HG03045 (cell line): Measurements from ENCODE around the gene FSCN2.
"Not testable (repeated sequence)": the region's sequence is repeated elsewhere in the genome, so short reads cannot be mapped to it uniquely, and the experiment has no call there.

Experiments
- ATAC-seq: cut with Tn5 transposase; IDR thresholded peaks from one replicate; pipeline ENCODE4 v1.9.1; 2021; ENCODE audit warnings: mild to moderate bottlenecking, moderate library complexity; ENCODE audit not compliant: unreplicated experiment

Gene FSCN2

DNA sequence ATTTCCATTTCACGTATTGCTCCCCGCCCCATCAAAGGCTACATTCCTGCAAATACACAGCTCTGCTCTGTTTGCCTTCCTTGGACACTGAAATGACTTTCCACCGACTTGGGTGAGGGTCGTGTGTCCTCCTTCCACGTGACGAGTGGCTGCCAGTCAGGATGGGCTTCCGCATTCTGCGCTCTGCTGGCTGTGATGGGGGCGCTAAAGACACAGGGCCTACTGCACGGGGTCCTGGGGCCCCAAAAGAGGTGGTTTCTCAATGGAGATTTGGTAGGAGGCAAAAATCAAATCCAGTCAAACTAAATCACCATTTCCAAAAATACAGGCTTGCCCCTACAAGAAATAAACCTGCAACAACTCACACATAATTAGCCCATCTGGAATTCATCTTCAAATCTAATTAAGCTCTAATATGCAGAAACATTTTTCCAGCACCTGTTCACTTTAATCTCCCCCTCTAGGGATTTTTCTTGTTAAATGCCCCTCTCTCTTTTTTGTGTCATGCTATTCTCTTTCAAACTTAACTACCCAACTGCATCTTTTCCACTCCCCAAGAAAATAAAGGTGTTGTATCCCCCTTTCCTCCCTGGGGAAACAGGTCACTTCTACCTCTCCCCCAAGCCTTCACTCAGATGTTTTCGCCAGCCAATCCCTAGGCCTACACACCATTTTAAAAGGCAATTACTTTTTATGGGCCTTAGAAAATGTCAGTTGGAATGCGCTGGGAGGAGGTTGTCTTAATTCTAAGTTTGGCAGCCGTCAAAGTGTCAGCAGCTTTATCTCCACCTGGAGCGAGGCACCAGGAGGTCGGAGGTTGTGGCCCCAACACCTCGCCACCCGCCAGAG is 45.8 kb downstream of the FSCN2 start:
- no peak for ATAC-seq

DNA sequence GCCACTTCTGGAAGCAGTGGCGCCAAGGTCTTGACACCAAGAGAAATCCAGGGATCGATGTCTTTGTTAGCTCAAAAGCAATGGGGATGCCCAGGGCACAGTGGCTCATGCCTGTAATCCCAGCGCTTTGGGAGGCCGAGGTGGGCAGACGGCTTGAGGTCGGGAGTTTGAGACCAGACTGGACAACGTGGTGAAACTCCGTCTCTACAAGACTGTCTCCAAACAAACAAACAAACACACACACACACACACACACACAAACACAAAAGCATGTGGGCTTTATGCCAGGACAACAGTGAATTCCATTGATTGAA is 46.4 kb downstream of the FSCN2 start:
- ATAC-seq: no peak

DNA sequence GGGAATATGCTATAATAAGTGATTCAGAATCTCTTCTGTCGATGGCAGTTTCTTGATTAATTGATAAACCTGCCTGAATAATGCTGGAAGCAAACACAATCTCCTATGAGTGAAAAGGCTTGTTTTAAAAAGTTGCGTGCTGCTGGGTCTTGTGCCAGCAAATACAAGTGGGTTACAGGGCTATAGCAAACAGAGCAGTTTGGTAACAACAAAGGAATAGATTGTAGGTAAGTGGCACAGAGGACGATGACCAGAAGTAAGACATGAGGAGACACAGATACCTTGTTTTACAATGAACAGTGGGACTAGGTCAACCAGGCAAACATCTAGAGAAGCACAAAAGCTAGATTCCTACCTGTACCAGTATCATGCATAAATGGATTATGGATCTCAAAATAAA is 47.7 kb downstream of the FSCN2 start:
- ATAC-seq: no peak

DNA sequence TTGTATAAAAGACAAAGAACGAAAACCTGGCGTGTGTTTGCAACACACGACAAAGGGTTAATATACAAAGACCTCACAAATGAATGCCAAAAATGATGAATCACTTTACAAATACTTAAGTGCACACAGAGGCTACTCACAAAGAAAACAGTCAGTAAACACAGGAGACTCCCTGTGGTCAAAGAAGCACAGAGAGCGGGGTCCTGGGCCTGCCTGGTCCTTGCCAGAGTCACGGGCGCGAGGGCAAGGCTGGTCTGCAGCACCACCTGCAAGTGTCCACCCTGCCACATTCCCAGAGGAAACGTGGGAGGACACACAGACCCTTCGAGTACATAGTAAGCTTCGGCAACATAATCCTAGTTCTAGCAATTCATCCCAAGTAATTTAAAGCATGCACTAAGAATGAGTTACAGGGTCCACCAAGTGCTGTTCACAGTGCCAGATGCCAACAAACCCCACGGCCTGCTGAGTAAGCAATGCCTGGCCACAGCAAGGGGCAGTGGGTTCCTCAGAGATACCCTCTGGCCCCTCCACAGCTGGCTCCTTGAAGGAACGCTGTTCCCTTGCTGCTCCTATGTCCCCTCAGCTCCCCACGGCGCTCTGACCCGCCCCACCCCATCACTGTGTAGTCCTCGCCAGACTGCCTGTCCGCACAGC is 48.6 kb downstream of the FSCN2 start:
- ATAC-seq: no peak

DNA sequence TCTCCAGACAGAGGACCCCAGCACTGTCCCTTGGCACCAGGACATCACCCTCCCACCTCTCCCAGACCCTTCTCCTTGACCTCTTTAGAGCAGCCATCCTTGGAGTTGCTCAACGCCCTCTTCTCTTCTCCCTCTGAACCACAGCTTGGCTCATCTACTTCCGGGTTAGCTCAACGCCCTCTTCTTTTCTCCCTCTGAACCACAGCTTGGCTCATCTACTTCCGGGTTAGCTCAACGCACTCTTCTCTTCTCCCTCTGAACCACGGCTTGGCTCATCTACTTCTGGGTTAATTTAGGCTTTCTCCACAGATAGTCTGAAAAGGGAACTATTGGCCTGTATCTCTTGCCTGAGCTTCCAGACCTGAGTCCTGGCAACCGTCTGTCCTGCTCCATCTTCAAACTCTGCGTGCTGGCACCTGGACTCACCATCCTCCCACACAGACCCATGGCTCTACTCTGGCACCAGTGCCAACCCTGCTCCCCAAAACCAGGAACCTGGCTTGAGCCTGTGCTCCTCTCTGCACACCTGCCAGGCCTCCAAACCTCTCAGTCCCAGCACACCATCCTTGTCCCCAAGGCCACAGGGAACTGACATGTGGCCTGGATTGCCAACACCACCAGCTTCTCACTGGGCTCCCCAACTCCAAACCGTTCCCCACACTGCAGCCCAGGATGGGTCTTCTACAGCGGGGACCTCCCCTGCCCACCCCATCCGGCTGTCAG is 49.3 kb downstream of the FSCN2 start:
- ATAC-seq: no peak

DNA sequence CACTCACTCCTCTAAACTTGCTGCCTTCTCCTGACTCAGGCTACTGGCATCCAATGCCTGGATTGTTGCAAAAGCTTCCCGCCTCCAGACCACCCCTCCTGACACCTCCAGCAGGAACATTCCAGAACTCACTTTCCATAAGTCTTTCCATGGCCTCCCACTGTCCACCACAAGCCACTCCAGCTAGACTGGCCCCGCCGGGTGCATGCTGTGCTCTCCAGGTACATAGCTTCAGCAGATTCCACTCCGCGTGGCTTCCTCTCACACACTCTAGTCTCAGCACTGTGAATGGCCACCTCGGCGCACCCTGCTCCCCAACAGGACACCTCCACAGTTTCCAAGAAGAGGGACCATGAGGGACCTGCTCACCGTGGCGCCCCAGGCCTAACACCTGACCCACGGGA is 49.9 kb downstream of the FSCN2 start:
- no peak for ATAC-seq

DNA sequence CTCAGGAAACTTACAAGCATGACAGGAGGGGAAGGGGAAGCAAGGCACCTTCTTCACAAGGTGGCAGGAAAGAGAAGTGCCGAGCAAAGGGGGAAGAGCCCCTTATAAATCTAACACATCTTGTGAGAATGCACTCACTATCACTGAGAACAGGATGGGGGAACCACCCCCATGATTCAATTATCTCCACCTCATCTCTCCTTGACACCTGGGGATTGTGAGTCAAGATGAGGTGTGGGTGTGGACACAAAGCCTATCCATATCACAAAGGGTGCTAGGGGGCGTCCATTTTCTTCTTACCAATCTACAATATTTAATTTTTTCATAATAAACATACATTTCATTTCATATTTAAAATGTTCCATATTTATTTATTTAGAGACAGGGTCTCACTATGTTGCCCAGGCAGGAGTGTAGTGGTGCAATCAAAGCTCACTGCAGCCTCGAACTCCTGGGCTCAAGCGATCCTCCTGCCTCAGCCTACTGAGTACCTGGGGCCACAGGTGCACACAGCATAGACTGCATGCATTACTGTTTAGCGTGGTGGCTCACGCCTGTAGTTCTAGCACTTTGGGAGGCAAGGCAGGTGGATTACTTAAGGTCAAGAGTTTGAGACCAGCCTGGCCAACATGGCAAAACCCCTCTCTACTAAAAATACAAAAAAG is 50.5 kb downstream of the FSCN2 start:
- ATAC-seq: no peak

DNA sequence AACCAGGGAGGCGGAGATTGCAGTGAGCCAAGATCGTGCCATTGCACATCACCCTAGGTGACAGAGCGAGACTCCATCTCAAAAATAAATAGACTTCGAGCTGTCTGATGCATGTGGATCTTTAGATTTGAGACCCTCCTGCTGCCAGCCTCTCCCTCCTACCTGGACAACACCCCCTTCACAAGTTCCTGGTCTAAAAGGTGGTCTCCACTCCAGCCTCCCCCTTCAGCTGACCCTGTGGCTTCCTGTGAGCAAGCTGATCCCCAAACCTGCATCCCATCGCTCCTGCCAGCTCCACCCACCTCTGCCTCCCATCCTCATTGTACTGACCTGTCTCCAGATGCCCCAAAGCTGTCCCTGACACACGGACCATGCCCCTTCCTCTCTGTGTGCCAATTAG is 51.1 kb downstream of the FSCN2 start:
- ATAC-seq: no peak

DNA sequence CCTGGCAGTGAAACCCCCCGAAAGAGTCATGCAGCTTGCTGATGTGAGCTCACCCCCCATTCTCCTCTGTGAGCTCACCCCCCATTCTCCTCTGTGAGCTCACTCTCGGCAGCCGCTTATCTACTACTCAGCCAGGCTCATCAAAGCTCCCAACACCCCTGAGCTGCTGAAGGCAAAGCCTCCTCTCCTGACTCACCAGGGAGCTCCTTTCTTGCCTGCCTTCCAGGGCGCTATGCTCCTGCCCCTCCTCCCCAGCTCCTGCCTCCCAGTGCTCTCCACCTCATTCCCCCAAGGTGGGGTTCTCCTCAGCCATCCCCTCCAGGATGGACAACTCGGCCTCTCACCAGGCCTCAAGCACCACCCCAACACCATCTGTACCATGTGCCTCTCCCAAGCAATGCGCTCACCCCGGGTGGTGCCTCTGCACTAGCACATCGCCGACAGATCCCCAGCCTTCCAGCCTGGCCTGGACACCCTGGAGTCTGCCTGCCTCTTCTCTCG is 51.7 kb downstream of the FSCN2 start:
- no peak for ATAC-seq

DNA sequence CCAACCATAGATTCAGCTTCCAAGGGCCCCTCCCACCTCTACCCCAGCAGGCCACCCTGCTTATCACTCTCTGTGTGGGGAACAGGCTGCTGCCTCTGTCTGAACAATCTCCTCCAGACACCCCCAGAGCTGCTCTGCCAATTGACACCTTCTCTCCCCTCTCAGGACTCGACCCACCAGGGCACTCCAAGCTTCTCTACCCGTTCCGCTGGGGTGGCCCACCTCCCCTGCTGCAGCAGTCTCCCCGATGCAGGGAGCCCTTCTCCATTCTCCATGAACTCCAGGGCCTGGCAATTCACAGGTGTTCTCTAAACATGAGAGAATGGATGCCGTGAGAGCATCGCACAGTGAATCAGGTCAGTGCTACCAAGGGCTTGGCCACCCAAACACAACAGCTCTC is 52.3 kb downstream of the FSCN2 start:
- ATAC-seq: no peak

DNA sequence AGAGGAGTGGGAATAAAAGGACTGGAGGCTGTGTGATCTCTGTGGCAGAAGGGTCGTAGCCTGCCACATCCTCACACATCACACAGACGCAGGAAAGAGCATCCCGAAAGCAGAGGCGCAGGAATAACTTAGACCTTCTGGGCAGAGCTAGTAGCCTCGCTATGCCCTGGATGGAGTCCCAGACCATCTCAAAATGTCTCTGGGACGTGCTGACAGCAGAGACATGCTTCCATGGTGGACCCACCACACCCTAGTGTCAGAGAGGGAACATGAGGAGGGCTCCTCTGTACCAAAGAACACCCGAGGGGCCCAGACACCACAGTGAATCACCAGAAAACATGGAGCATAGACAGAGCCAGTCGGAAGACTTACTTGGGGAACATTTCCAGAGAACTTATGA is 53.6 kb downstream of the FSCN2 start:
- no peak for ATAC-seq

DNA sequence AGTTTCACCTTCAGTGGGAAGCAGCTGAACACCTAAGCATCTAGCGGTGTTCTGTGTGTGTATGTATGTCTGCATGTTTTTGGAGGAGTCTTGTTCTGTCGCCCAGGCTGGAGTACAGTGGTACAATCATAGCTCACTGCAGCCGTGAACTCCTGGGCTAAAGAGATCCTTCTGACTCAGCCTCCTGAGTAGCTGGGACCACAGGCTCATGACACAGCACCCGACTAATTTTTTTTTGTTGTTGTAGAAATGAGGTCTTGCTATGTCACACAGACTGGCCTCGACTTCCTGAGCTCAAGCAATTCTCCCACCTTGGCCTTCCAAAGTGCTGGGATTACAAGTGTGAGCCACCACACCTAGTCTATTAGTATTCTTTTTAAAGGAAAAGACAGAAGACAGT is 54.2 kb downstream of the FSCN2 start:
- no peak for ATAC-seq

DNA sequence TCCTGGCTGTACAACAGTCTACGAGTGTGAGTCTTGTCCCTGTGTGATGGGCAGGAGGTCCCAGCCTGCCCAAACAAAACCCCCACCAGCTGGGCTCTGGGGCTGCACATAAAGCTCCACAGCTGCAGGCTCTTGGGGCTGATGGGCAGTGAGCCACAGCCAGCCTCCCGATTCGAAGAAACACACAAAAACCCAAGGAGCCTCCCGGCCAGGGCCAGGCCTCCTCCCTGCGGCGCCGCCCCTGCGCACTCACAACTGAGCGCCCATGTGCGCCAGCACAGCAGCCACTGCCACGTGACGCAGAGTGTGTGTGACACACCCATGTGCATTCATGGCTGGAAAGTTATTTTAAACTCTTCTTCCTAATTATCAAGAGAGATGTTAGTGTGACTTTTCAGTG is 54.6 kb downstream of the FSCN2 start:
- ATAC-seq: no peak

DNA sequence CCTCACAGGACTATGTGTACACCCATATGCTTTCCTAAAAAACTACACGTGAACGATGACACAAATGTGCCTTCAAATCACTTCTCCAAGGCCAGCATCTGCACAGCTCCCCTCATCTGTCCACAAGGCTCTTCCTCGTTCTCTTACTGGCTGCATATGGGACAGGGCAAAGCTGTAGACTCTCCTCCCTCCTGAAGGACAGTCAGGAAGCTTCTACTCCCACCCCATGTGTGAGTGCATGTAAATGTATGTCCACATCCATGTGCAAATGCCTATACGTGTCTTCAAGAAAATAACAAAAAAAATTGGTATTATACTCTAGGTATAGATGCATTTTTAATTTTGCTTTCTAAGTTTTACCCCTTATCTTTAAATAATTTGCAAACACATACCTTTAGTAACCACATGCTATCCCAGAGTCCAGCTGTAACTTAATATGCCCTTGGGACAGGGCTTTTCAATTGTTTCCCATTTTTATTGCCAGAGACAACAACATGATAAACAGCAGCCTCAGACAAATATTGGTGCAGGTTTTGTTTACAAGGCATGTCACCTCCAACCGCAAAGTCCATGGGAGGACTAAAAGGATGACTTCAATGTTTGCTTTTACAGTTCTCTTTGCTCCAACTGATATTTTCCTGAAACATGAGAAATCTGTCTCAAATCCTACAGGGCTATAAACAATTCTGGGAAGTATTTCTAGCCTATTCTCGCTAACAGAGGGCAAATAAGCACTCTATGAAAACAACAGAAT is 55.6 kb downstream of the FSCN2 start:
- ATAC-seq: no peak

DNA sequence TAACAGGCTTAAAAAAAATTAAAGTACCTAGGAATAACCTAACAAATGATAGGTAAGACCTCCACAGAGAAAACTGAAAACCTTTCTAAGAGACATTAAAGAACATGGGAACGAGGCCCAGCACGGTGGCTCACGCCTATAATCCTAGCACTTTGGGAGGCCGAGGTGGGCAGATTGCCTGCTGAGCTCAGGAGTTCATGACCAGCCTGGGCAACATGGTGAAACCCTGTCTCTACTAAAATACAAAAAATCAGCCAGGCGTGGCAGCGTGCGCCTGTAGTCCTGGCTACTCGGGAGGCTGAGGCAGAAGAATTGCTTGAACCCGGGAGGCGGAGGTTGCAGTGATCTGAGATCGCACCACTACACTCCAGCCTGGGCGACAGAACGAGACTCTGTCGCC is 56.6 kb downstream of the FSCN2 start:
- not testable (repeated sequence) for ATAC-seq

DNA sequence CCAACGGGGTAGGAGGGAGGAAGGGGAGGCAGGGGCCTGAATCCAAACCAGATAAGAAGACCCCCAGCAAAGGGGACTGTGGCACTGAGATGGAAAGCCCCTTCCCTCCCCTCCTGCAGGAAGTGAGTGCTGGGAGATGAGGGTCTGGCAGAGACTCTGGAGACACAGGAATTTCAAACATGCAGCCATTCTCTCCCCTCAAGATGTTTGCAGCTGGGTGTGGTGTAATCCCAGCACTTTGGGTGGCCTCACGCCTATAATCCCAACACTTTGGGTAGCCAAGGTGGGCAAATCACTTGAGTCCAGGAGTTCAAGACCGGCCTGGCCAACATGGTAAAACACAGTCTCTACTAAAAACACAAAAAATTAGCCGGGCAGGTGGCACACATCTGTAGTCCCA is 57.9 kb downstream of the FSCN2 start:
- no peak for ATAC-seq
